IPS DF 6.9 (cell line): ENCODE data around the gene OSR1.

ENCODE experiments used
- DNase-seq: peaks from one replicate; pipeline ENCODE4 v3.0.0-alpha.2; 2013; ENCODE audit warnings: low read depth, low spot score
- H3K27ac ChIP-seq: one replicate; pipeline ENCODE4 v1.5.1; 2013; ENCODE audit warnings: low read length, control low read depth
- H3K27me3 ChIP-seq: 2 replicates; pipeline ENCODE4 v1.6.1; 2013; ENCODE audit warnings: mild to moderate bottlenecking, low read length; ENCODE audit not compliant: control insufficient read depth, insufficient read depth
- H3K36me3 ChIP-seq: 2 replicates; pipeline ENCODE4 v1.6.1; 2013; ENCODE audit warnings: low read length; ENCODE audit not compliant: control insufficient read depth, insufficient read depth
- H3K4me1 ChIP-seq: 2 replicates; pipeline ENCODE4 v1.6.1; 2013; ENCODE audit warnings: low read length; ENCODE audit not compliant: control insufficient read depth, insufficient read depth
- H3K4me3 ChIP-seq: 2 replicates; pipeline ENCODE4 v1.5.1; 2013; ENCODE audit warnings: mild to moderate bottlenecking, low read length
- H3K9me3 ChIP-seq: 2 replicates; pipeline ENCODE4 v1.6.1; 2013; ENCODE audit warnings: low read length, inconsistent platforms; ENCODE audit not compliant: control insufficient read depth, insufficient read depth
- WGBS: extraction: QIAGEN DNeasy Blood & Tissue Kit; methylation state at CpG from one replicate; pipeline ENCODE4 v1.1.7; 2013; ENCODE audit warnings: mixed read lengths, missing lambda C conversion rate; ENCODE audit not compliant: insufficient read length, insufficient coverage; 5-methylcytosine and 5-hydroxymethylcytosine counted together

The OSR1 gene

DNA sequence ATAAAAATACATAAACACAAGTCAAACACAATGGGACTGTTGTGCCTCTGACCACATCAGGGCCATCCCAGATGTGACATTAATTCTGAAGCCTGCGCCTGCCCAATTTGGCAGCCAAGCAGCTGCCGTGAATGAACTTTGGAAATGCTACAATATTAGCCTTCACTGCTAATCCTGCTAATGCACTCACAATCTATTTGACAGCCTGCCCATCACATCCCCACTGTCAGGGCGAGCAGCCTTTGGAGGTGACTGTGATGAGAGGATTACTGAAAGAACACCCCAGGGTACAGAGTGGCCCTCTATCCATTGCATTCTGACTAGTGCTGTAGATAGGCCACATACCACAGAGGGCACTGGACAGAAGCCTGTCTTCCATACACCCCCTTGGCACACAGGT is 21.6 kb downstream of the OSR1 start:
- no CpG with 5 or more reads among the region's 3 CpGs for WGBS
- no peak for DNase-seq
- H3K9me3 ChIP-seq = no peaks in the 10 kb centered on the region

GRCh38 chr2:19332503-19332902 is 25.9 kb downstream of the OSR1 start:
- Histone ChIP-seq H3K27me3 (no peaks in the 10 kb centered on the region), H3K36me3 (no peaks in the 10 kb centered on the region), H3K9me3 (no peaks in the 10 kb centered on the region), H3K4me3 (no peak overlapping the region), H3K27ac (no peak overlapping the region), H3K4me1 (no peaks in the 10 kb centered on the region)
- DNase-seq = no peak
- no CpG with 5 or more reads among the region's 2 CpGs for WGBS

More for the DNA sequence above, 21.6 kb downstream of the OSR1 start:
- Histone ChIP-seq H3K4me3 (no peak overlapping the region), H3K27ac (no peak overlapping the region), H3K27me3 (no peaks in the 10 kb centered on the region), H3K36me3 (no peaks in the 10 kb centered on the region), H3K4me1 (no peaks in the 10 kb centered on the region)

DNA sequence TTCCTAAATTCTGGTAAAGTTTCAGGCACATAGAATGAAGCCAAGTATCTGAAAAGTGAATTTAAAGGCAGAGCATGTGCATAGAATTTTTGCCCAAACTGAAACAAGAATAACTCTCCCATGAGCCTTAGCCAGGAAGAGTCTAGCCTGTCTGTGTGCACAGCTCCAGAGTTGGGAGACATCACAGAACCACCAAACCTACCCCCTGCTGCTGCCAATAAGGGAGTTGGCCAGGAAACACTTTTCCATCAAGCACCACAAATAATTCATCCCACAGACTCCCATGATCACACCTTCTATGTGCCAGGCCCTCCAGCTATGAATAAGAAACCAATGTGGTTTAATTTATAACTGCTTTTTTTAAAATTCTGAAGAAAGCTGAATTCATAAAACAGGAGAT is 27.0 kb downstream of the OSR1 start:
- Histone ChIP-seq H3K4me3 (no peak overlapping the region), H3K27me3 (no peaks in the 10 kb centered on the region), H3K9me3 (no peaks in the 10 kb centered on the region), H3K27ac (no peak overlapping the region), H3K36me3 (no peaks in the 10 kb centered on the region), H3K4me1 (no peaks in the 10 kb centered on the region)
- no peak for DNase-seq

DNA sequence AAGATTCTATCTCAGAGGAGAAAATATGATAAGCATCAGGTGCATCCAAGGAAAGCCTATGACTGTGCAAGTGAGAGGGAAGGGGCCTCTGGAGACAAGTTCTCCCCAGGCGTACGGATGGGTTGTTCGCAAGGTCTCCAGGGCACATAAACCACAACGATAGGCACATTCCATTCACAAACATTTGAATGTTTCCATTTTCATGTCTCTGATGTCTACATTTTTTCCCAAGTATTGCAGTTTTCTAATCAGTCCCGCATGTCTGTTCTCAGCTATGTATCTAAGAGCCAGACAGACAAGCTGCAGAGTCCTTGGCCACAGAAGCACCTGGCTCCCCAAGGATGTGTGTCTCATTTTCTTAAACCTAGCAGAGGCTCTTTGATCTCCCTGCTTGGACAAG is 28.0 kb downstream of the OSR1 start:
- Histone ChIP-seq H3K4me1 (no peaks in the 10 kb centered on the region), H3K27ac (no peak overlapping the region), H3K36me3 (no peaks in the 10 kb centered on the region), H3K9me3 (no peaks in the 10 kb centered on the region), H3K27me3 (no peaks in the 10 kb centered on the region), H3K4me3 (no peak overlapping the region)
- no CpG with 5 or more reads among the region's 5 CpGs for WGBS
- DNase-seq = no peak

GRCh38 chr2:19329445-19329844 is 29.0 kb downstream of the OSR1 start:
- H3K27ac ChIP-seq = no peak overlapping the region
- H3K4me3 ChIP-seq = no peak overlapping the region
- no peaks in the 10 kb centered on the region for H3K4me1 ChIP-seq
- no peaks in the 10 kb centered on the region for H3K9me3 ChIP-seq
- DNase-seq = no peak
- no CpG with 5 or more reads among the region's 2 CpGs for WGBS
- no peaks in the 10 kb centered on the region for H3K27me3 ChIP-seq
- H3K36me3 ChIP-seq = no peaks in the 10 kb centered on the region

GRCh38 chr2:19327496-19327895 is 30.9 kb downstream of the OSR1 start:
- no peak overlapping the region for H3K4me3 ChIP-seq
- no peak for DNase-seq
- no peaks in the 10 kb centered on the region for H3K27me3 ChIP-seq
- no peak overlapping the region for H3K27ac ChIP-seq
- no peaks in the 10 kb centered on the region for H3K36me3 ChIP-seq
- H3K4me1 ChIP-seq = no peaks in the 10 kb centered on the region
- no peaks in the 10 kb centered on the region for H3K9me3 ChIP-seq

DNA sequence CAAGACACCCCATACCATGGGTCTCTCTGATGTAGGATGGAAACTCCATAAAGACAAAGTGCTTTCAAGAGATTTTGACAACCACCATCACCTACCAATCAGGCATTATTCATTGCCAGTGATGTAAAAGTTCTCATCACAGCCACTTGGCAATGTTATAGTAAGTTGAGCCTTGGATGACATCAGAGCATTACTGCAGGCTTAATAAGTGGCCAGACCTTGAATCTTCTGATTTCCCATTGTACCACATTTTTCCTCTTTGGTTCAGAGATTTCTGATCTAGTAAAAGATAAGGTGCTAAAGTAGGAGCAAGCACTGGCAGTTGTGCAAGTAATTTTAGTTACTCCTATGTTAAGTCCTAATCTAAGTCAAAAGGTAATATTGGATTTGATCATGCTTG is 36.5 kb downstream of the OSR1 start:
- Histone ChIP-seq H3K9me3 (no peaks in the 10 kb centered on the region), H3K27ac (no peak overlapping the region), H3K27me3 (no peaks in the 10 kb centered on the region), H3K4me1 (no peaks in the 10 kb centered on the region), H3K4me3 (no peak overlapping the region), H3K36me3 (no peaks in the 10 kb centered on the region)
- no peak for DNase-seq

DNA sequence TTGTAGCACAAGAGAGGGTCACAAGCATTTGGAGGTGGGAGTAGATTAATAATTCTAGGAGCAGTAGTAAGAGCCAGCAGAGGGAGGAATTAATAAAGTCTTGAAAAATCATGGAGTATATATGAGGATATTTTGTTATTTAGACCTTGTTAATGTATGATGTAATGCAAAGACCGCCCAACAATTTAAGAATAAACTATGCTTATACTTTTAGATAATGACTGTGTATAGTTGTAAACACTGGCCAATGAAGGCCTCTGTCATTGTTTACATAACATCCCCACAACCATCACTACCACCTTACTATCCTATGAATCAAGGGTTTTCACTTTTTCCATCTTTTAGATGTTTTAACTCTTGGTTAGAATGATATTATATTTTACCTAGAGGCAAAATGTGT is 37.6 kb downstream of the OSR1 start:
- Histone ChIP-seq H3K27me3 (no peaks in the 10 kb centered on the region), H3K4me1 (no peaks in the 10 kb centered on the region), H3K4me3 (no peak overlapping the region), H3K36me3 (no peaks in the 10 kb centered on the region), H3K9me3 (no peaks in the 10 kb centered on the region), H3K27ac (no peak overlapping the region)
- no CpG with 5 or more reads among the region's 1 CpG for WGBS
- DNase-seq = no peak

GRCh38 chr2:19319698-19320097 is 38.7 kb downstream of the OSR1 start:
- DNase-seq = no peak
- Histone ChIP-seq H3K27ac (no peak overlapping the region), H3K4me1 (no peaks in the 10 kb centered on the region), H3K4me3 (no peak overlapping the region), H3K9me3 (no peaks in the 10 kb centered on the region), H3K36me3 (no peaks in the 10 kb centered on the region), H3K27me3 (no peaks in the 10 kb centered on the region)
- no CpG with 5 or more reads among the region's 3 CpGs for WGBS

- WGBS = no CpG with 5 or more reads among the region's 3 CpGs
- Histone ChIP-seq H3K4me3 (no peak overlapping the region), H3K36me3 (no peaks in the 10 kb centered on the region), H3K9me3 (no peaks in the 10 kb centered on the region), H3K27ac (no peak overlapping the region), H3K27me3 (no peaks in the 10 kb centered on the region), H3K4me1 (no peaks in the 10 kb centered on the region)
- no peak for DNase-seq
These were observed 39.4 kb downstream of the OSR1 start for GRCh38 chr2:19319064-19319463.

GRCh38 chr2:19313553-19313952 is 44.9 kb downstream of the OSR1 start:
- WGBS = no CpG with 5 or more reads among the region's 6 CpGs
- Histone ChIP-seq H3K4me3 (no peak overlapping the region), H3K9me3 (no peaks in the 10 kb centered on the region), H3K4me1 (no peaks in the 10 kb centered on the region), H3K27me3 (no peaks in the 10 kb centered on the region), H3K27ac (no peak overlapping the region), H3K36me3 (no peaks in the 10 kb centered on the region)
- no peak for DNase-seq

GRCh38 chr2:19312949-19313348 is 45.5 kb downstream of the OSR1 start:
- DNase-seq = no peak
- Histone ChIP-seq H3K4me3 (no peak overlapping the region), H3K9me3 (no peaks in the 10 kb centered on the region), H3K4me1 (no peaks in the 10 kb centered on the region), H3K27me3 (no peaks in the 10 kb centered on the region), H3K36me3 (no peaks in the 10 kb centered on the region), H3K27ac (no peak overlapping the region)
